Measurements from ENCODE around the gene PARD3.

PARD3 gene

DNA sequence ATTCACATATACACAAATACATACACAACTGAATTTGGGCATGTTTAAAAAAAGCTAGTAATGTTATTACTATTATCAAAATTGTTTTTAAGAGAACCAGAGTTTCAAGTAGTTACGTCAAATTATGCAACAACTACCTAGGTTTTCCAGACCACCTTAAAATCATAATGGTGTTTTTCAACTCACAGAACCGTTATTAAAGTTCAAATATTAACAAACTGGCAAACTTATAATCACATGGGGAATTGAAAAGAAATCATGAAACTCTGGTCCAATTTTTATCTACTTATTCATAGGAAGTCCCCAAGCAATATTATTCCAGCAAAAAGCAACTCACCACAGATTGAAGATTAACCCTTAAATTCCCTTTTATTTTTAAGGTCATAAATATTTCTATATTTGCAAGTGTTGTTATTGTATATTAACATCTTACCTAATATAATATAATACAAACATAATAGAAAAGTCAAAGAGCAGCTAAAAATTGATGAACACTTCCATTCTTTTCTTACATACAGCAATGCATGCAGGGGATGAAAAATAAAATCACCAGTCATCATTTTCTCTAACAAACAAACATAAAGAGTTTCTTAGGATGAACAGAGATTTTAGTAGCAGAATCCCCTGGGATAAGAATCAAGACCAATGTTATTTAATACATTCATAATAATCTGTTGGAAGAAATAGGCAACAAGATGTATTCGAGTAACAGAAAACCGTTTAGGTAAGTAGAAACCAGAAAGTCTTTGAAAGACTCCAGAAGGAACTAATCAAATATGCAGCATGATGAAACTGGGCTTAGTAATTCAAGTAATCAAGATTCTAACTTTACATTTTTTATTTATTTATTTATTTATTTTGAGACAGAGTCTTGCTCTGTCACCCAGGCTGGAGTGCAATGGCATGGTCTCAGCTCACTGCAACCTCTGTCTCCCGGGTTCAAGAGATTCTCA, 391.1 kb downstream of the PARD3 start:
- Histone ChIP-seq H3K36me3 (ENCODE audit: control insufficient read depth, insufficient read depth, low read length) (no peaks in the 10 kb centered on the region), H3K4me3 (replicated peaks; ENCODE audit: low read depth, low read length) (no peak overlapping the region), H3K27me3 (replicated peaks; ENCODE audit: control insufficient read depth, insufficient read depth, low read length) (no peaks in the 10 kb centered on the region)
- no peak for DNase-seq (ENCODE audit: extremely low read depth, insufficient read length)
- TF ChIP-seq, protein P1, sequence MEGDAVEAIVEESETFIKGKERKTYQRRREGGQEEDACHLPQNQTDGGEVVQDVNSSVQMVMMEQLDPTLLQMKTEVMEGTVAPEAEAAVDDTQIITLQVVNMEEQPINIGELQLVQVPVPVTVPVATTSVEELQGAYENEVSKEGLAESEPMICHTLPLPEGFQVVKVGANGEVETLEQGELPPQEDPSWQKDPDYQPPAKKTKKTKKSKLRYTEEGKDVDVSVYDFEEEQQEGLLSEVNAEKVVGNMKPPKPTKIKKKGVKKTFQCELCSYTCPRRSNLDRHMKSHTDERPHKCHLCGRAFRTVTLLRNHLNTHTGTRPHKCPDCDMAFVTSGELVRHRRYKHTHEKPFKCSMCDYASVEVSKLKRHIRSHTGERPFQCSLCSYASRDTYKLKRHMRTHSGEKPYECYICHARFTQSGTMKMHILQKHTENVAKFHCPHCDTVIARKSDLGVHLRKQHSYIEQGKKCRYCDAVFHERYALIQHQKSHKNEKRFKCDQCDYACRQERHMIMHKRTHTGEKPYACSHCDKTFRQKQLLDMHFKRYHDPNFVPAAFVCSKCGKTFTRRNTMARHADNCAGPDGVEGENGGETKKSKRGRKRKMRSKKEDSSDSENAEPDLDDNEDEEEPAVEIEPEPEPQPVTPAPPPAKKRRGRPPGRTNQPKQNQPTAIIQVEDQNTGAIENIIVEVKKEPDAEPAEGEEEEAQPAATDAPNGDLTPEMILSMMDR (IDR thresholded peaks at IDR 0.05; ENCODE audit: insufficient read depth, low read length, poor library complexity, severe bottlenecking) = no peak

DNA sequence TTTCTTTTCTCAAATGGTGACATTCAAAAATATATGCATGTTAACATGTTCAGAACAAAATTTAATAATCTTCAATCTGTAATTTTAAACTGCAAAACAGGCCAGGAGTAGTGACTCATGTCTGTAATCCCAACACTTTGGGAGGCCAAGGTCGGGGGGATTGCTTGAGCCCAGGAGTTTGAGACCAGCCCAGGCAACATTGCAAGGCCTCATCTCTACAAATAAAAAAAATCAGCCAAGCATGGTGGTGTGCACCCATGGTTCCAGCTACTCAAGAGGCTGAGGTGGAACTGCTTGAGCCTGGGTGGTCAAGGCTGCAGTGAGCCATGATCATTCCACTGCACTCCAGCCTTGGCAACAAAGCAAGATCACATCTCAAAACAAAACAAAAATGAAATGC, 394.3 kb downstream of the PARD3 start:
- Histone ChIP-seq H3K27me3 (replicated peaks; ENCODE audit: control insufficient read depth, insufficient read depth, low read length) (no peaks in the 10 kb centered on the region), H3K36me3 (ENCODE audit: control insufficient read depth, insufficient read depth, low read length) (no peaks in the 10 kb centered on the region), H3K4me3 (replicated peaks; ENCODE audit: low read depth, low read length) (no peak overlapping the region)
- TF ChIP-seq, protein P1 (IDR thresholded peaks at IDR 0.05; ENCODE audit: insufficient read depth, low read length, poor library complexity, severe bottlenecking) = no peak
- no peak for DNase-seq (ENCODE audit: extremely low read depth, insufficient read length)

GRCh38 chr10:34420273-34420672, 394.8 kb downstream of the PARD3 start:
- Histone ChIP-seq H3K36me3 (ENCODE audit: control insufficient read depth, insufficient read depth, low read length) (no peaks in the 10 kb centered on the region), H3K27me3 (replicated peaks; ENCODE audit: control insufficient read depth, insufficient read depth, low read length) (no peaks in the 10 kb centered on the region), H3K4me3 (replicated peaks; ENCODE audit: low read depth, low read length) (no peak overlapping the region)
- DNase-seq (ENCODE audit: extremely low read depth, insufficient read length) = no peak
- TF ChIP-seq, protein P1 (IDR thresholded peaks at IDR 0.05; ENCODE audit: insufficient read depth, low read length, poor library complexity, severe bottlenecking) = no peak

DNA sequence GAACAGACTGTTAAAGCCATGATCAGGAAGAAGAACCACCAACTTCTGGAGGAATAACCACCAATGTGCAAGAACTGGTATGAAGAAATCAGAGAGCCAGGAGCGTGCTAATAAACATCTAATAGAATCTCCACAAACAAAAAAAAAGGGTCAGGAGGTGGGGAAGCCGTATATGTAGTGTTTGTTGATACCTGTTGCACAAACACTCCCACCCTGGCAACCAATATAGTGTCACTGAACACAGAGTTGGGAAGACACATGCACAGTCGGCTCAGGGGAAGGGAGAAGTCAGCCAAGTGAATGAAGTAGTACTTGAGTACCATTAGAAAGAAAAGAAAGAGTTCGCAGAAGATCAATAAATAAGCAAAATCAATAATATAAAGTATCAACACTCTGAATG, 400.1 kb downstream of the PARD3 start:
- TF ChIP-seq, protein P1 (IDR thresholded peaks at IDR 0.05; ENCODE audit: insufficient read depth, low read length, poor library complexity, severe bottlenecking) = no peak
- Histone ChIP-seq H3K27me3 (replicated peaks; ENCODE audit: control insufficient read depth, insufficient read depth, low read length) (no peaks in the 10 kb centered on the region), H3K4me3 (replicated peaks; ENCODE audit: low read depth, low read length) (no peak overlapping the region), H3K36me3 (ENCODE audit: control insufficient read depth, insufficient read depth, low read length) (no peaks in the 10 kb centered on the region)
- DNase-seq (ENCODE audit: extremely low read depth, insufficient read length) = no peak

DNA sequence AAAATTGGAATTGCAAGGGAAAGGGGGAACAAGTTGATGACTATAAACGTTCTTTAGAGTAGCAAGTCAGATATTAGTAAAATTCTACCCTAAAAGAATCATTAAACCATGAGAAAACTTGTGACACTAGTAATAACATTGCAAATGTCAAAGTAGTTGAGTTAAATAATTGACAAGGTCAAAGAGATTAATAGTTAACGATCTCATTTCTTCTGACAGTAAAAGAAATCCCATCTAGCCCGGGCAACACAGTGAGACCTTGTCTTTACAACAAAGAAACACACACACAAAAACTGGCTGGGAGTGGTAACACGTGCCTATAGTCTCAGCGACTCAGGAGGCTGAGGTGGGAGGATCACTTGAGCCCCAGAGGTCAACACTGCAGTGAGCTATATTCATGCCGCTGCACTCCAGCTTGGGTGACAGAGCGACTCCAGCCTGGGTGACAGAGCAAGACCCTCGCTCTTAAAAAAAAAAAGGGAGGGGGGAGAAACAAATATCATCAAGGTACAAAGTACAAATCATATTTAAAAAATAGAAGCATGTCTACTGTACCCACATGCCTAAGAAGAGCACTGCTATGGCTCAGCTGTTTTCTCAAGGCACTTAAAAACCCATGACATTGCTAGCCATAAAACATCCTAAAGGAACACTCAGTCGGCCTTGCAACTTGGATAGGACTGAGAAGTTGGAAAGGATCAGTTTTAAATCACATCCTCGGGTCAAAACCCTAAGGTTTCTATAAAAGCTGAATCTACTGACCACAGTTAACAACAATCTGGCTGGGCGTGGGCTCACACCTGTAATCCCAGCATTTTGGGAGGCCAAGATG, 401.1 kb downstream of the PARD3 start:
- Histone ChIP-seq H3K36me3 (ENCODE audit: control insufficient read depth, insufficient read depth, low read length) (no peaks in the 10 kb centered on the region), H3K4me3 (replicated peaks; ENCODE audit: low read depth, low read length) (no peak overlapping the region), H3K27me3 (replicated peaks; ENCODE audit: control insufficient read depth, insufficient read depth, low read length) (no peaks in the 10 kb centered on the region)
- DNase-seq (ENCODE audit: extremely low read depth, insufficient read length) = no peak
- TF ChIP-seq, protein P1 (IDR thresholded peaks at IDR 0.05; ENCODE audit: insufficient read depth, low read length, poor library complexity, severe bottlenecking) = no peak

All from GM06990 (cell line).